ENCODE measurements around the gene CTSZ.

GRCh38 chr20:58976061-58976730 is 30.9 kb downstream of the CTSZ start:
- no peak for TF ChIP-seq CTCF (conservative IDR thresholded peaks at IDR 0.05; ENCODE audit: low read length)
- no peak for TF ChIP-seq EZH2phosphoT487 (IDR thresholded peaks at IDR 0.05; ENCODE audit: borderline replicate concordance)
